Measurements from ENCODE around the gene MYO18B.

MYO18B gene

GRCh38 chr22:26064048-26064447 is 322.1 kb downstream of the MYO18B start:
- H3K4me1 ChIP-seq (ENCODE audit: insufficient read depth, low read length): peaks cover 24% of the 10 kb centered on the region
- H3K9me3 ChIP-seq (ENCODE audit: control insufficient read depth, insufficient read depth, low read length): no peaks in the 10 kb centered on the region
- no peak overlapping the region for H3K9ac ChIP-seq (ENCODE audit: low read depth, low read length)
- H3K36me3 ChIP-seq (ENCODE audit: insufficient read depth, low read length): no peaks in the 10 kb centered on the region

GRCh38 chr22:26065847-26066246 is 323.9 kb downstream of the MYO18B start:
- Histone ChIP-seq H3K4me1 (ENCODE audit: insufficient read depth, low read length) (peaks cover 30% of the 10 kb centered on the region), H3K9ac (ENCODE audit: low read depth, low read length) (no peak overlapping the region), H3K9me3 (ENCODE audit: control insufficient read depth, insufficient read depth, low read length) (no peaks in the 10 kb centered on the region), H3K36me3 (ENCODE audit: insufficient read depth, low read length) (no peaks in the 10 kb centered on the region)

DNA sequence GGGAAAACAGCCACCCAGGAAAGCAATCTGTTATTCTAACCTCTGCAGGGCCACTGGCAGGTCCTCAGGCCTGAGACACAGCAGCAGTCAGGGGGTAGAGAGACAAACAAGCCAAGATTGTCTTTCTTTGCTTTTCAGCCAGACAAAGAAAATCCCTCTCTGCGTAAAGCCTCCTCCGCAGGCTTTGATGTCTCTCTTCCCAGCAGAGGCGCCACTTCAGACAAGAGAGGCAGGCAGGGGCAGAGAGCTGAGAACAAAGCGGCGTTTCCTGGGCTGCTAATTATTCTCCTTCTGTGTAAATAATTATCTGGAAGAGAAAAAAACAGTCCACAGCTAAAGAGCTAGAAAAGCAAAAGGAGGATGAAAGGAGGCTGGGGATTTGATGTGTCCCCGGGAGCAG is 324.5 kb downstream of the MYO18B start:
- Histone ChIP-seq H3K9ac (ENCODE audit: low read depth, low read length) (no peak overlapping the region), H3K9me3 (ENCODE audit: control insufficient read depth, insufficient read depth, low read length) (no peaks in the 10 kb centered on the region), H3K36me3 (ENCODE audit: insufficient read depth, low read length) (no peaks in the 10 kb centered on the region), H3K4me1 (ENCODE audit: insufficient read depth, low read length) (peaks cover 30% of the 10 kb centered on the region)

DNA sequence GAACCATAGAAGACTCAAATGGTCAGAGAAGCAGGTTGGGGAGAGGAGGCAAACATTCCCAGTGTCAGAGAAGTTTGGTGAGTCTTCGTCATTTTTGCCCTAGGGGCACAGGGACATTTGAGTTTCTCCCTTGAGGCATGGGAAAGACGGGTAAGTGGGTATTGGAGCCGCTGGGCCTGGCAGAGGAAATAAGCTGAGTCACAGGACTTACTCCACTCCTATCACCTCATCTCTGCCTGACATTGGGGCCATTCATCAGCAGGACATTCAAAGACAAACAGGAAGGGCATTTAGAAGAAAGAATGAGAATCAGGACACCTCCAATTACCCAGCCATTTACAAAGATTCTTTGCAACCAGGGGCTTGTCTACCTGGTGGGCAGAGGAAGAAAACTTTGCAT is 326.6 kb downstream of the MYO18B start:
- Histone ChIP-seq H3K9me3 (ENCODE audit: control insufficient read depth, insufficient read depth, low read length) (no peaks in the 10 kb centered on the region), H3K36me3 (ENCODE audit: insufficient read depth, low read length) (no peaks in the 10 kb centered on the region), H3K4me1 (ENCODE audit: insufficient read depth, low read length) (peaks cover 30% of the 10 kb centered on the region), H3K9ac (ENCODE audit: low read depth, low read length) (no peak overlapping the region)

GRCh38 chr22:26072621-26073020 is 330.6 kb downstream of the MYO18B start:
- H3K9ac ChIP-seq (ENCODE audit: low read depth, low read length): no peak overlapping the region
- no peaks in the 10 kb centered on the region for H3K9me3 ChIP-seq (ENCODE audit: control insufficient read depth, insufficient read depth, low read length)
- H3K4me1 ChIP-seq (ENCODE audit: insufficient read depth, low read length): peaks cover 16% of the 10 kb centered on the region
- no peaks in the 10 kb centered on the region for H3K36me3 ChIP-seq (ENCODE audit: insufficient read depth, low read length)

- Histone ChIP-seq H3K9me3 (ENCODE audit: control insufficient read depth, insufficient read depth, low read length) (no peaks in the 10 kb centered on the region), H3K9ac (ENCODE audit: low read depth, low read length) (no peak overlapping the region), H3K36me3 (ENCODE audit: insufficient read depth, low read length) (no peaks in the 10 kb centered on the region), H3K4me1 (ENCODE audit: insufficient read depth, low read length) (no peaks in the 10 kb centered on the region)
Observed at GRCh38 chr22:26075251-26075650, 333.3 kb downstream of the MYO18B start.

DNA sequence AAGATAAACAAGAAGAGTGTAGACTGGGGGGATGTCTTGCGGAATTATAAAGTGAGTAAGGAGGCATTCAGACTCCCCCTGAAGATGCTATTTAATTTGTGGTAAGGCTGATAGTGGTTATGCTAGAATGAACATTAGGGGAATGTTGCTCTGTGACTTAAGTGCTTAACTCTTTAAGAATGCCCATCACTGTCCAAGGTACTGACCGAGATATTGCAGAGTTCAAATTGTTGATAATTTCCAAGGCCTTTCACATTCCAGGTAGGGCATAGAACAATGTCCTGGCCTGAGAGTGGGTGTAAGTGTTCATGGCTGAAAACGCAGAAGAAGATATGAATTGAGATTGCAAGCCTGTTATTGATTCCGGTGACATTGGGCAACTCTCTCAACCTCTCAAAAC is 337.0 kb downstream of the MYO18B start:
- Histone ChIP-seq H3K9ac (ENCODE audit: low read depth, low read length) (no peak overlapping the region), H3K36me3 (ENCODE audit: insufficient read depth, low read length) (no peaks in the 10 kb centered on the region), H3K4me1 (ENCODE audit: insufficient read depth, low read length) (no peaks in the 10 kb centered on the region), H3K9me3 (ENCODE audit: control insufficient read depth, insufficient read depth, low read length) (no peaks in the 10 kb centered on the region)

Measured in ES-I3 (cell line).